OCI-LY7 (cell line): ENCODE results near the gene SLC29A2.

ENCODE experiments used
- CTCF ChIP-seq: fragments of 200-600 bp; sonication (generic); conservative IDR thresholded peaks from 2 replicates; pipeline ENCODE4 v1.5.1; 2014; ENCODE audit warnings: mild to moderate bottlenecking, antibody characterized with exemption, low read length, moderate library complexity, mixed read lengths
- EZH2phosphoT487 ChIP-seq: fragments of 200-600 bp; sonication (generic); IDR thresholded peaks from 2 replicates; pipeline ENCODE4 v1.6.1; 2018; ENCODE audit warnings: low read depth, borderline replicate concordance, mild to moderate bottlenecking, mixed run types, antibody characterized with exemption, low read length, moderate library complexity, mixed read lengths

- no peak for TF ChIP-seq EZH2phosphoT487
- no peak for TF ChIP-seq CTCF
Measured at GRCh38 chr11:66413167-66413566, 41.6 kb upstream of the SLC29A2 start.
